ENCODE measurements around the gene PRSS2.

Gene PRSS2

GRCh38 chr7:142790056-142790455, 19.3 kb downstream of the PRSS2 start:
- DNase-seq, result no peak
- H3K4me1 ChIP-seq, result no peaks in the 10 kb centered on the region
- H3K27me3 ChIP-seq, result no peaks in the 10 kb centered on the region
- no peaks in the 10 kb centered on the region for H3K9me3 ChIP-seq
- H3K4me3 ChIP-seq (ENCODE audit: low read depth, low read length), result no peak overlapping the region
- no peaks in the 10 kb centered on the region for H3K36me3 ChIP-seq
- no peak for TF ChIP-seq CTCF (IDR thresholded peaks at IDR 0.05; ENCODE audit: low read depth, low read length)

- H3K9me3 ChIP-seq, result no peaks in the 10 kb centered on the region
- no peak for TF ChIP-seq CTCF (IDR thresholded peaks at IDR 0.05; ENCODE audit: low read depth, low read length)
- no peak overlapping the region for H3K4me3 ChIP-seq (ENCODE audit: low read depth, low read length)
- H3K27me3 ChIP-seq, result peaks cover under 1% of the 10 kb centered on the region; the same call in 1 of the 2 replicates
- H3K4me1 ChIP-seq, result no peaks in the 10 kb centered on the region
- DNase-seq, result no peak
- H3K36me3 ChIP-seq, result no peaks in the 10 kb centered on the region
These were observed 19.8 kb downstream of the PRSS2 start for GRCh38 chr7:142790555-142790954.

- TF ChIP-seq CTCF (IDR thresholded peaks at IDR 0.05; ENCODE audit: low read depth, low read length), result no peak
- DNase-seq, result no peak
- no peaks in the 10 kb centered on the region for H3K9me3 ChIP-seq
- H3K36me3 ChIP-seq, result no peaks in the 10 kb centered on the region
- peaks cover 10% of the 10 kb centered on the region for H3K27me3 ChIP-seq
- no peaks in the 10 kb centered on the region for H3K4me1 ChIP-seq
- no peak overlapping the region for H3K4me3 ChIP-seq (ENCODE audit: low read depth, low read length)
These were observed 20.7 kb downstream of the PRSS2 start for GRCh38 chr7:142791502-142791901.

GRCh38 chr7:142792129-142792528, 21.4 kb downstream of the PRSS2 start:
- Histone ChIP-seq H3K4me1 (no peaks in the 10 kb centered on the region), H3K9me3 (no peaks in the 10 kb centered on the region), H3K36me3 (no peaks in the 10 kb centered on the region), H3K4me3 (ENCODE audit: low read depth, low read length) (no peak overlapping the region), H3K27me3 (peaks cover 17% of the 10 kb centered on the region)
- DNase-seq, result no peak
- TF ChIP-seq CTCF (IDR thresholded peaks at IDR 0.05; ENCODE audit: low read depth, low read length), result no peak

GRCh38 chr7:142792593-142792992, 21.8 kb downstream of the PRSS2 start:
- H3K27me3 ChIP-seq, result peaks cover 21% of the 10 kb centered on the region
- H3K4me1 ChIP-seq, result no peaks in the 10 kb centered on the region
- H3K4me3 ChIP-seq (ENCODE audit: low read depth, low read length), result no peak overlapping the region
- no peaks in the 10 kb centered on the region for H3K36me3 ChIP-seq
- TF ChIP-seq CTCF (IDR thresholded peaks at IDR 0.05; ENCODE audit: low read depth, low read length), result no peak
- no peaks in the 10 kb centered on the region for H3K9me3 ChIP-seq
- DNase-seq, result no peak

- no peaks in the 10 kb centered on the region for H3K36me3 ChIP-seq
- H3K9me3 ChIP-seq, result no peaks in the 10 kb centered on the region
- DNase-seq, result no peak
- H3K4me1 ChIP-seq, result no peaks in the 10 kb centered on the region
- H3K4me3 ChIP-seq (ENCODE audit: low read depth, low read length), result no peak overlapping the region
- TF ChIP-seq CTCF (IDR thresholded peaks at IDR 0.05; ENCODE audit: low read depth, low read length), result no peak
- H3K27me3 ChIP-seq, result peaks cover 27% of the 10 kb centered on the region
These were observed 22.4 kb downstream of the PRSS2 start for GRCh38 chr7:142793156-142793555.
